ENCODE results near the gene COBL.

- TF ChIP-seq POLR2A (IDR thresholded peaks at IDR 0.05) = no peak
- TF ChIP-seq CTCF (IDR thresholded peaks at IDR 0.05) = no peak
Measured at GRCh38 chr7:51335057-51335456, 18.4 kb upstream of the COBL start.

Data from right lobe of liver (tissue), 4 donors.